Upper lobe of left lung (tissue), 4 donors: ENCODE results near the gene ZNF519.

ENCODE experiments used
- POLR2A ChIP-seq, 4 donors: fragments of 450-650 bp; IDR thresholded peaks; one replicate each; pipeline ENCODE4 v1.5.1; 2016 to 2017; ENCODE audit warnings: antibody characterized with exemption in 4 of 4, mild to moderate bottlenecking in 2 of 4
- TF ChIP-seq, protein P1 (sequence below), 6 experiments: fragments of 450-650 bp in 4 of 6; fragments of 200-600 bp in 2 of 6; sonication (generic) in 2 of 6; IDR thresholded peaks; one replicate each; pipeline ENCODE4 v1.5.1; 2016 to 2019; ENCODE audit warnings: antibody characterized with exemption in 6 of 6

DNA sequence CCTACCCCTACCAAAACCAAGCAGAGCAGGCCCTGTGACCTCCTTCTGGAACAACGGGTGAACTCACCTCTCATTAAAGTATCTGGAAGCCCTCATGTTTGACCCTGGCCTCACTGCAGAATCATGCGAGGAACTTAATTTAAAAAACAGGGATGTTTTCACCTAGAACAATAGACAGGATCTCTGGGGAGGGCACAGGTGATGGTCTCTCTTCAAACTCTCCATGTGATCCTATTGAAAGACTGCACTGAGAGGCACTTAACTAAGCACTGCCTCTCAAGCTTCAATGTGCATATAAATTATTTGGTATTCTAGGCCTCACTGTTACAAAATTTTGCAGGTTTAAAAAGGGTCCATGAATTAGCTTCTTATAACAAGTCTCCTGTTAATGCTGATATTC lies 7.5 kb downstream of the ZNF519 start:
- TF ChIP-seq, protein P1, sequence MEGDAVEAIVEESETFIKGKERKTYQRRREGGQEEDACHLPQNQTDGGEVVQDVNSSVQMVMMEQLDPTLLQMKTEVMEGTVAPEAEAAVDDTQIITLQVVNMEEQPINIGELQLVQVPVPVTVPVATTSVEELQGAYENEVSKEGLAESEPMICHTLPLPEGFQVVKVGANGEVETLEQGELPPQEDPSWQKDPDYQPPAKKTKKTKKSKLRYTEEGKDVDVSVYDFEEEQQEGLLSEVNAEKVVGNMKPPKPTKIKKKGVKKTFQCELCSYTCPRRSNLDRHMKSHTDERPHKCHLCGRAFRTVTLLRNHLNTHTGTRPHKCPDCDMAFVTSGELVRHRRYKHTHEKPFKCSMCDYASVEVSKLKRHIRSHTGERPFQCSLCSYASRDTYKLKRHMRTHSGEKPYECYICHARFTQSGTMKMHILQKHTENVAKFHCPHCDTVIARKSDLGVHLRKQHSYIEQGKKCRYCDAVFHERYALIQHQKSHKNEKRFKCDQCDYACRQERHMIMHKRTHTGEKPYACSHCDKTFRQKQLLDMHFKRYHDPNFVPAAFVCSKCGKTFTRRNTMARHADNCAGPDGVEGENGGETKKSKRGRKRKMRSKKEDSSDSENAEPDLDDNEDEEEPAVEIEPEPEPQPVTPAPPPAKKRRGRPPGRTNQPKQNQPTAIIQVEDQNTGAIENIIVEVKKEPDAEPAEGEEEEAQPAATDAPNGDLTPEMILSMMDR (IDR thresholded peaks at IDR 0.05), result no peak
- no peak for TF ChIP-seq POLR2A (IDR thresholded peaks at IDR 0.05)
